Dedifferentiated amniotic fluid mesenchymal stem cell (primary cell): Measurements from ENCODE around the gene FAM200B.

Experiments
- DNase-seq: peaks from one replicate; pipeline ENCODE4 v3.0.0-alpha.2; 2016; ENCODE audit errors: extremely low spot score

FAM200B gene

DNA sequence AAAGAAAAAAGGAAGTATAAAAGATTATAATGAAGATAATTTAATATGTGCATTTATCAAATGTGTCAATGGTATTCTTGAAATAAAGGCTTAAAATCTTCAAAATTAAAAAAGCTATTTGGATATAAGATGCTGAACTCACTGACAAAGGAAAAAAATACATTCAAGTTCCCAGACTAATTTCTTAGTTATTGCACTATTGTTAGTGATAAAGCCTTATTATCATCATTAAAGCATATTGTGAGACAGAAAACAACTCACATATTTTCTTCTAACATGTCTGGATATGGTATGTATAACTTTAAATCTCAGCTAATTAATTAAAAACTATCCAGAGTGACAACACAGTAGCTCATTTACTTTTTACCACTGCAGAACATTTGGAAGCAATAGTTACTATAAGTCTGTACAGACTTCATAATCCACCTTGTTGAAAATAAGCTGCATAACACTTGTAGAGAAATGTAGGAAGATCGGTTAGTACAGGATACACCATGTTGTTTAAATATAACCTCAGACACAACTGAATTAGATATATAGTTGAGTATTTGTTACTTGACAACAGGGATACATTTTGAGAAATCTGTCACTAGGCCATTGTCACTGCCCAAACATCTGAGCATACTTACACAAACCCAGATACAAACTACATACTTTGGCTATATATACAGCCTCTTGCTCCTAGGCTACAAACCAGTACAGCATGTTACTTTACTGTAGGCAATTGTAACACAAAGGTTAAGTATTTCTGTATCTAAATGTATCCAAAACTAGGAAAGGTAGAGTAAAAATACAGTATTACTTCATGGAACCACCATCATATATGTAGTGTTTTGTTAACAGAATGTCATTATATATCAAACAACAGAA, 12.8 kb upstream of the FAM200B start:
- DNase-seq, result no peak

DNA sequence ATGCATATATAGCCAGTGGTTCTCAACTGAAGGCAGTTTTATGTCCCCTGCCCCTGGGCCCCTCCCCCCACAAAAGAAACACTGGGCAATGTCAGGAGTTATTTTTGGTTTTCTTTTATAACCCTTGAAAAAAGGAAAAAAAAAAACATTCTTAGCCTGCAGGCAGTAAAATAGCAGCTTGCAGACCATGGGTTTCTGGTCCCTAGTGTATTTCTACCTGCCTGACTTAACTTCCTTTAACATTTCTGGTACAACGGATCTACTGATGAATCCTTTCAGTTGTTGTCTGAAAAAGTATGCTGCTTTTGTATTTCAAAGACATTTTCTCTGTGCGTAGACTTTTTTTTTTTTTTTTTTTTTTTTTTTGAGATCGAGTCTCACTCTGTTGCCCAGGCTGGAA, 11.1 kb upstream of the FAM200B start:
- no peak for DNase-seq

DNA sequence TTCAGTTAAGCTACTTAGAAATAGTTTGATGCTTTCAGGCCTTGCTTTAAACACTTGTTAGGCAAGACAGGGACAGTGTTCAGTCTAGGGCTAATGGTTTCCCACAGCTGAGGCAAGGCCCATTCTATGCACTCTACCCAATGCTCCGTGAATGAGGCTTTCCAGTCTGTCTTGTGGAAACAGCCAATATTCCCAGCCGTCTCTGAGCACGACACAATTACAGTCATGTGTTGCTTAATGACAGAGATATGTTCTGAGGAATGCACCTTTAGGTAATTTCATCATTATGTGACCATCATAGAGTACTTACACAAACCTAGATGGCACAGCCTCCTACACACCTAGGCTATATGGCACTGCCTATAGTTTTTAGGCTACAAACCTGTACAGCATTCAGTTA, 9.5 kb upstream of the FAM200B start:
- no peak for DNase-seq

DNA sequence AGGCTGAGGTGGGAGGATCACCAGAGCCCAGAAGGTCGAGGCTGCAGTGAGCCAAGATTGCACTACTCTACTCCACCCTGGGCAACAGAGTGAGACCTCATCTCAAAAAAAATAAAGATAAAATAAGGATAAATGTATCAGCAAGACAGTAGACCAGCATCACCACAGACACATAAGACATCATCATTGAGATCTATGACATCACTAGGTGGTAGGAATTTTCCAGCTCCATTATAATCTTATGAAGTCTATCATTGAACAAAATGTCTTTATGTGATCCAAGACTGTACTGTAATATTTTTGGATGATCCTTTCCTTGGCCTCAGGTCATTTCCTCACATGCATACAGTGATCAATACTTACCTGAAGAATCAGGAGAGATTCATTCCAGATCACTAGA, 8.3 kb upstream of the FAM200B start:
- no peak for DNase-seq

DNA sequence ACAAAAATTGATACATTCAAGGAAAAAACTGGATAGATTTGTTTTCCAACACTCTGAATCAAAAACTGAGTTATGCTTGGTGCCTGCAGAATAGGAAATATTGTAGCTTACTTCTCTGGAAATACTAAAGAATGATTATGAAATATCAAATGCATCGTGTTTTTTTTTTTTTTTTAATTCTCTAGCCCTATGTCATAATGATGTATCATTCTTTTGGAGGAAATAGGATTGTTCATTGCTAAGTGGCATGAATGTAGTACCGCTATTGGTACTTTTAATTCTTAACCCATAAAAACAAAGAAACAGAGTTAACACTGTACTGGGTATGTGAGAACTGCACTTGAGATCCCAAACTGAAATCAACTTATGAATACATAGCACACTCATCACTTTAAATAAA, 7.6 kb upstream of the FAM200B start:
- no peak for DNase-seq

DNA sequence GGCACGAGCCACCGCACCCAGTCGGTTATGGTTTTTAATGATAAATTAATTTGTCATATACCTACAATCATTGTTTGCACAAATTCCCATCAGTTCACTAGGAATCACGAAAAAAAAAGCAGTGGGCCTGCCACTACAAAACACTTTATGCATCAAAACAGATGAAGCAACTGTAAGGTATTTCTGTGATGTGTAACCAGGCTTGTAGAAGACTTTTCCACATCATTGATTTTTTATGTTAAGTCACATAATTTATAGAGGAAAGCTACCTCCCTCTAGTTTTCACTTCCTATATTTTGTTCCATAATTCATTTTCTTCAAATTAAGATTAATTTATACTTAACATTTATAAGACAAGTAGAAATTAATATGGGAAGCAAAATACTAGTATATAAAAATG, 6.7 kb upstream of the FAM200B start:
- no peak for DNase-seq

DNA sequence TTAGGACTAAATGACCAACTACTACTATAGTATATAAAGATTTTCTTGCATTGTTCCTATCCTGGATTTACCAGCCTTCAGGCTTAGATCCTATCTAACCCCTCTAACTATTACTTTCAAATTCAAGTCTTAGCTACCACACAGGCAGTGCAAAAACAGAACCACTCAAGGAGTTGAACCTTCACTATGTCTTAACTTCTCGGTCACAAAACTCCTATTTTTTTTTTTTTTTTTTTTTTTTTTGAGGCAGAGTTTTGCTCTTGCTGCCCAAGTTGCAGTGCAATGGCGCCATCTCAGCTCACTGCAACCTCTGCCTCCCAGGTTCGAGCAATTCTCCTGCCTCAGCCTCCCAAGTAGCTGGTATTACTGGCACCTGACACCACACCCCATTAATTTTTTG, 6.3 kb upstream of the FAM200B start:
- DNase-seq, result no peak

DNA sequence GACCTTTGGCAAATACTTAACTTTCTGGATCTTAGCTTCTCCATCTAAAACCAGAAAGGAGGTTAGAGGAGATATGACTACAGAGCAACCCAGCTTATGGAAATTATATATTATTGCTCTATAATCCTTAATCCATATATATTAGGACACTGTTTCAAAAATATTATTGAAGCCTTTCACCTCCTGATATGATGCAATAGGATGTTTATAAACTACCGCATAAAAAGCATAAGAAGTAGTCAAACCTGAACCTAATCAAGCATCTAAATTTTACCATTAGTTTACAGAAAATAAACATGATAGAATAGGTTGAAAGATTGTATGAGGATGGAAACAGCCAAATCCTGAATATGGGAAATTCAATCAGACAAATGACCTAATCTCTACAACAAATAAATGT, 5.6 kb upstream of the FAM200B start:
- no peak for DNase-seq

DNA sequence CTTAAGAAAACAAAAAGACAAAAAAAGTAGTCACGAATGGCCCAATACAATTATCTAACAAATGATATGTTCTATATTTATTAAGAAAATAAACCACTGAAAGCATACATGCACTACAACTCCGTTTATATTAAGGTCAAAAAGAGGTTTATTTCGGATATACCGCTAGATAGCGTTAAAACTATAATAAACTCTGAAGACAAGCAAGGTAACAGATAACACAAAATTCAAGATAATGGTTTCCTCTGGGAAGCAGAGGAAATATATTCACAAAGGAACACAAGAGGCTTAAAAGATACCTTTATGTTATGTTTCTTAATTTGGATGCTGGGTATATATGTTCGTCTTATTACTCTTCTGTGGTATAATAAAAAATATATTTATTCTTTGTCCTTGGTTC, 4.7 kb upstream of the FAM200B start:
- DNase-seq, result no peak

DNA sequence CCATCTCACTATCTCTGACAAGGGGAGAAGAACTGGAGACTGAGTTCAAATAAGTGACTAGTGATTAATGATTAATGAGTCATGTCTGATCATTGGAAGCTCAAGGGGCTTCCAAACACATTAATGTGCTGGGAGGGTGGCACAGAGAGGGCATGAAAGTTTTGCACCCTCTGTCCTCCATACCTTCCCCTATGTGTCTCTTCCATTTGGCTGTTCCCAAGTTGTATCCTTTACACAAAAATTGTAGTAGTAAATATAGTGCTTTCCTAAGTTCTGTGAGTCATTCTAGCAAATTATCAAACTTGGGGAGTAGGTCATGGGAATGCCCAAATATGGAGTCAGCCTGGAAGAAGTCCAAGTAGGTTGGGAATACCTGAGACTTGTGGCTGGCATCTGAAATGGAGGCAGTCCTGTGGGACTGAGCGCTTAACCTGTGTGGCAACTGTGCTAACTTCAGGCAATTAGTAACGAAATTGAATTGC, 4.1 kb upstream of the FAM200B start:
- DNase-seq, result no peak

DNA sequence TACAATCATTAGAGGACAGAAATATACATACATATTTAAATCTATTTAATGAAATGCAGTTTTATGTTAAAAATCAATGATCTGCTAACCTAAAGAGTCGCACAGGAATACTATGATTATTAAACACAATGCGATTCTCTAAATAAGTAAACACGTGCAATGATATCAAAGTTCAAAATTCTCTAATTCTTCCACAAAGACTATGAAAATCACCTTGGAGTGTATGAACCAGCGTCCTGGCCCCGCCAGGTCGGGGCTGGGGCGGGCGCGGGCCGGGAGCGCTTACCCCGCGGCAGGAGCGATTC, 608 bp upstream of the FAM200B start:
- no peak for DNase-seq

DNA sequence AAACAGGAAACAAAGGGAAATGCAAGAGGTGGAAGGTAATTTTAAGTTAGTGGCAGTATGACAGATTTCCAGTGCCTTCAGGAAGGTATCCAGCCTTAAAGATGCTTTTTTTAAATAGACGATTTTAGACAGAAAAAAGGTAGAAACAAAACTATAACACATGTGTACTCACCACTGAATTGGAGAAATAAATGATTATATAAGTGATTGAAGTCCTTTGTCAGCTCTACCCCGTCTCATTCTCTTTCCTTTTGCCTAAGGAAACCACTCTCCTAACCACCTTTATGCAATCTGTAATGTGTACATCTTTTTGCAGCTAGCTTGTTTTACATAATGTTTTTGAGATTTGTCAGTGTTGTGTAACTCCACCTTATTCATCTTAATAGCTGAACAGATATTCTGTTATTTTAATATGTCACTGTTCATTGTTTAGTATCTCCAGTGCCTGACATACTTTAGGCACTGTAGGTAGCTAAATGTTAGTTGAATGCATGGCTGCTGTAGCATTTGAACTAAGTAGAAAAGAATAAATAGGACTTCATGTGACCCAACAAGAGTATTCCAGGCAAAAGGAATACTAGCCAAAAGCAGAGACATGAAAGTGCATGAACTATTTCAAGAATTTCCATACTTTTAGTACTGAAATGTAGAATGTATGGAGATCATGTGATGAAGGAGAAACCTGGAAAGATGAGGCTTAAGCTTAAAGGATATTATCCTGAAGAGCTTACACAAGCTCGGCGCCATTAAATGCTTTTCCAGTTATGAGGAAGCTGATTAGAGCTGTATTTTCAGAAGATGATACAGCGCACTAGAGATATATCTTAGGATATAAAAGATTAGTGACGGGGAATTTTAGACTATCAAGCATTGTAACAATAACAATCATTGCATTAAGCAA, 865 bp downstream of the FAM200B start:
- DNase-seq, result no peak

DNA sequence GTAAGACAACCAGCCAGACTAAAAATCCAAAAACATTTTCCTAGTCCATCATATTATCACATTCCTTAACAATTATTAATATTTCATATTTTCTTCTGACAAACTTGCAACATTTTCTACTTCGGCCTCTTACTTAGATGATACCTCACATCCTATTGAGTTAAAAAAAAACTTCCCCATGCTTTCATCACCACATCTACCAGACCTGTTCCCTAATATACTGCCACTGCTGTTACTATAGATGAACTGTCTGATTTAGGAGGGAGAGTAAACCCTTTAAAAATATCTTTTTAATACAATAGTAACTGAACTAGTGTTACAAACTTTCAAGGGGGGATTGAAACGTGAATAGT, 1.5 kb downstream of the FAM200B start:
- no peak for DNase-seq

DNA sequence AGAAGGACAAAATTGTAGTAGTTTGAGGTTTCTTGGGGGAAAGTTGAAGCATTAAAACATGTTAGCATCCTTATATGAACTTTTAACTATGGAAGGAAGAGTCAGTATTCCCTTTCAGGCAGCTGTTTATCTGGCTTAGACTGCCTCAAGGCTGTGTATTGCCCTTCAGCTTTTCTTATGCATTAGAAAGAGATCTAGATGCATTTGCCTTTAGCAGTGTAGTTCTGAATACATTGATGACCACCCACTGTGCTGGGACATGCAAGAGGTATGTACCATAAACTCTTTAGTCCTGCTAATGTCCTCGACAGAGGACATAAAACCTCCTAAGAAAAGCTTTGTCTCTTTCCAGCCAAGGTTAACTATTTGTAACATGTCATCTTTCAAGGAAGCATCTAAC, 2.9 kb downstream of the FAM200B start:
- DNase-seq, result no peak

DNA sequence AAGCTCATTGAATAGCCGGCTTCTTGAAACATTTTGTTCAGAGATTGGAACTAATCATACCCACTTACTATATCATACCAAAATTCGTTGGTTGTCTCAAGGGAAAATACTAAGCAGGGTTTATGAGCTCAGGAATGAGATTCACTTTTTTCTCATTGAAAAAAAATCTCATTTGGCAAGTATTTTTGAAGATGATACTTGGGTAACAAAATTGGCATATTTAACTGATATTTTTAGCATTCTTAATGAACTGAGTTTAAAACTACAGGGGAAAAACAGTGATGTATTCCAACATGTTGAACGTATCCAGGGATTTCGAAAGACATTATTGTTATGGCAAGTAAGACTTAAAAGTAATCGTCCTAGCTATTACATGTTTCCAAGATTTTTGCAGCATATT, 6.4 kb downstream of the FAM200B start:
- DNase-seq, result no peak

DNA sequence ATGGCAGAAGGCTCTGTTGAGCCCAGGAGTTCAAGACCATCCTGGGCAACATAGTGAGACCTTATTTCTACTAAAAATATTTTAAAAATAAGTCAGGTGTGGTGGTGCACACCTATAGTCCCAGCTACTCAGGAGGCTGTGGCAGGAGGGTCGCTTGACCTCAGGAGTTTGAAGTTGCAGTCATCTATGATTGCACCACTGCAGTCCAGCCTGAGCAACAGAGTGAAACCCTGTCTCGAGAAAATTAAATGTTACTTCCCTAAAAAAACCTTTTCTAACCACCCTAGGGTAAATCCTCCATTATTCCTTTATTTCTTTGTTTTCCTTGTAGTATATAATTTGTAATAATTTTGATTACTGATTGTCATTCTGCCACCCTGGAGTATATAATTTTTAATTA, 7.9 kb downstream of the FAM200B start:
- no peak for DNase-seq

DNA sequence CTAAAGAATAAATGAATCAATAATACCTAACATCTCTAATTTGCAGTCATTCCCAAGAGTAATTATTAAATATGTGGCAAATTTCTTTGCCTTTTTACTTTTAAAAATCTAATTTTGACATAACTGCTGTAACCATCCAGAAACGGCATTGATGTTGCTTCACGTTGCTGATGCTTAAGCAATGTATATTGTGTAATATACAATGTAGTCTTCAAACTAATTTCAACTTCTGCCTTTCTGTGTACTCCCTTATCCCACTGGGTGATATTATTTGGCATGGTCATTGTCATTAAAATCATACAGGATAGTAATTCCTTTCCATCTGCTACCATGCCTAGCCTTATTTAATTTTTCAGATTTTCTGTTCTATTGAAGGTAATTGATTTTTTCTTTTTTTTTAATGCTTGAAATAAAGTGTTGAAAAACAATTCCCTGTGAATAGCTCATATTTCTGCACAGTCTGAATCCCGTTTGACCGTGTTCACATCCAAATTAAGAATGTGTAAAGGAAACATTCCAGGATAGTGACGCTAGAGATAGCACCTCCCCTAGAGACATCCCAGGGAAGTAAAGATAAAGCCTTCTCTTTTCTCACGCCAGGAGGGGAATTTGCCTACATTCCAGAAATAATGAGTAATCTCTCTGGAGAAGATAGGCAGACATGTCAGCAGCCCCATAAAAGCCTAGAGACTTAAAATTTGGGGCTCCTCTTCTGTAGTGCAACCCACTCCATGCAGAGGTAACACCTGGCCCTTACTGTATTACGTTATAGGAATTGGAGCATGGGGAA, 8.6 kb downstream of the FAM200B start:
- peak; percentile 89 for DNase-seq

DNA sequence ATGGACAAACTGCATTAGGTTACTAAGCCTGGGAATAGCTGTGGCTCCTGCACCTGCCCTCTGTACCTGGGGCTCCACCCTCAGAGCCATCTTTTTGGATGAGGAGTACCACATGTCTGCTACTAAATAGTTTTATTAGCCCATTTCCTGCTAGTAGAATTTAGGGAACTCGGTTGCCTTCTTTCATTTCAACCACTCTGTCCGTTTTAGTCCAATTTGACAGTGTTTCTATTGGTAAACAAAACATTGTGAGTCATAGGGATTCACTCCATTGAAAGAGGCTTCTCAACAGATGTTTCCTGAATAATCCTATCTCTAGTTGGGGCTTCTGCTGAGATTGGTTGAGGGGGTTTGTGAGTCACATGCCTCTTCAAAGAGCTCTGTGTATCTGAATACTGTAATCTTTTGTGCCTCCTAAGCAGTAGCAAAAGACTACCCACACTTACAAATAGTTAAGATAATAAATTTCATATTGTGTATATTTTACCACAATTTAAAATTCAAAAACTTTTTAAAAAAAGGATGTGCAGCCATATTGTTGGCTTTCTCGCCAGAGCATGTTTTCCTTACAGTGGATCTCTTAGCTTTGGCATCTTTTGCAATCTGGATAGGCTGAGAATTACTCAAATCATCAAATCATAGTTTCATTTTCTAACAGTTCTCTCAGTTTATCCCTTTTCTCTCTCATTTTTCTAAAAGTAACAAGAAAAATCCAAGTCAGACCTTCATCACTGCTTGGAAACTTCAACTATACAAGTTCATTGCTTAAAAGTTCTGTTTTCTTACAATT, 9.9 kb downstream of the FAM200B start:
- peak; percentile 46 for DNase-seq

DNA sequence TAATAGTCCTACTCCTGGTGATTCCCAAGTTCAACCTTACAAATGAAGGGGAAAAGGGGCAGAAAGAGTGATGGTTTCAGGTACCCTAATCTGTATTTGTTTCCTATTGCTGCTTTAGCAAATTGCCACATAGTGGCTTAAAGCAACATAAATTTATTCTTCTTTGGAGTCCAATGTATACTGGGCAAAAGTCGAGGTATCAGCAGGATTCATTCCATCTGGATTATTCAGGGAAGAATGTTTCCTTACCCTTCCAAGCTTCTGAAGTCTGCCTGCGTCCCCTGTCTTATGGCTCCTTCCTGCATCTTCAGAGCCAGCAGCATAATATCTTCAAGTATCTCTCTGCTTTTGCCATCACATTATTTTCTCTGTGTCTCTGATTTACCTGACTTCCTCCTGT, 11.0 kb downstream of the FAM200B start:
- DNase-seq, result no peak

DNA sequence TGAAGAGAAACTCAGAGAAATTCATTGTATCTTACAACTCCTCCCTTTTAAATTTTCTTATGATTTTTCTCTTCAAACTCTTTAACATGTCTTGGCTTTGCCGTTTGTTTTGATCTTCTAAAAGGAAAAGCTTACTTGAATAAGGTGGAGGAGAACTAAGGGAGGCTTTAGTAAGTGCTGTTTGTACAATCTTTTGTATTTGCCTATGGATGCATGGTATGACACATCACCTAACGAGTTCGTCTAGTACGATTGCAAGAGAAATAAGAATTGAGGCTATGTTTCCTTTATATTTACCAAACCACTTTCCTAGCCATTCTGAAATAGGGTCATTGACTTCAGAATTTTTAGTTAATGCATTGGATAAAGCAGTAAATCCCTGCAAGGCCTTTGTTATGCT, 12.8 kb downstream of the FAM200B start:
- DNase-seq, result no peak

DNA sequence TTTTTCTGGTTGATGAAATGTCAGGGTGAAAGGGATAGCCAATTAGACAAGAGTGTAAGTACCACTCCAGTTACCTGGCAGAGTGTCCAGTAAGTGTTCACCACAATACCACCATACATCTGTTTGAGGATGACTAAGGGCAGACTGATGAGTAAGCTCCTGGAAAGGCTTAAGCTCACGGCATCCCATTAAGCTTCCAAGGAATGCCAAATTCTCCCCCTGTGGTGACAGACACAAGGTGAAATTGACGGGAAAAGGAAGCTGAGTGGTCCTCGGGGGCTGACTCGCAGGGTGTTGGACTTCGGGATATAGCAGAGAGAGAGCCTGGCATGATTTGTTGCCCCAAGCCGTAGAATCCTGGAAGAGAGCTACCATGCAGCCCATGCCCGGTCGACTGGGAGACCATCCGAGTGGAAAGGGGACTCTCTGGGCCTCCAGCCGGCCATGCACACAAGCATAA, 13.6 kb downstream of the FAM200B start:
- DNase-seq, result no peak
